GM12878 (cell line): ENCODE measurements around the gene PSMD1. TPM values are rescaled to one million over a fixed set of nuclear protein-coding genes. Genes with fewer than 3 reads are reported as not detected.

Source experiments
- ATAC-seq: fragments of 200-7000 bp; cut with Tn5 transposase; 3 replicates; pipeline ENCODE4 v1.9.1; 2020; ENCODE audit warnings: mild to moderate bottlenecking, moderate library complexity
- BruUV-seq: library from RNA; stranded (reverse); fragments of 400-500 nt; replicated peaks from 2 replicates; lab custom pipeline; 2021; lab: Mats Ljungman, UMichigan
- CTCF ChIA-PET: fragments of 300-600 bp; sonication (Branson Sonifier 250); formaldehyde crosslinking; extraction: SDS; loops from one replicate; lab custom pipeline; 2021; ENCODE audit warnings: inconsistent platforms; lab: Yijun Ruan, JAX
- POLR2A ChIA-PET: fragments of 350-600 bp; formaldehyde crosslinking; extraction: SDS; loops from one replicate; lab custom pipeline; 2021; ENCODE audit warnings: inconsistent platforms; lab: Charles Lee
- RAD21 ChIA-PET: fragments of 300-600 bp; sonication (Branson Sonifier 250); formaldehyde crosslinking; loops from one replicate; lab custom pipeline; 2023; ENCODE audit warnings: antibody characterized with exemption; ENCODE audit not compliant: unreplicated experiment; lab: Charles Lee
- SMC1A ChIA-PET: fragments of 300-600 bp; sonication (Branson Sonifier 250); formaldehyde crosslinking; loops from one replicate; lab custom pipeline; 2023; ENCODE audit not compliant: unreplicated experiment, uncharacterized antibody; lab: Charles Lee
- DNase-seq: peaks from one replicate; pipeline ENCODE4 v3.0.0-alpha.2; 2011; ENCODE audit warnings: low read depth, low spot score
- FAIRE-seq: peaks from 3 replicates; lab custom pipeline; 2011; peaks lifted over from hg19 to GRCh38; lab: Jason Lieb, UNC
- H2AFZ ChIP-seq: 2 replicates; pipeline ENCODE4 v1.6.0; 2011; ENCODE audit warnings: low read depth, low read length, control low read depth; ENCODE audit not compliant: control insufficient read depth
- H3K27ac ChIP-seq: 2 replicates; pipeline ENCODE4 v1.5.1; 2011; ENCODE audit warnings: control low read depth; ENCODE audit not compliant: control insufficient read depth, insufficient read depth
- H3K27me3 ChIP-seq, 2 experiments: replicated peaks in 1 of 2; 2 replicates each; pipeline versions ENCODE4 v1.6.0 to v1.6.1; 2011; ENCODE audit warnings: low read length in 1 of 2; ENCODE audit not compliant: control insufficient read depth in 2 of 2, insufficient read depth in 2 of 2
- H3K36me3 ChIP-seq, 2 experiments: 2 replicates each; pipeline ENCODE4 v1.5.1; 2011; ENCODE audit warnings: low read length in 1 of 2; ENCODE audit not compliant: control insufficient read depth in 2 of 2, insufficient read depth in 2 of 2
- H3K4me1 ChIP-seq: 2 replicates; pipeline ENCODE4 v1.6.1; 2011; ENCODE audit warnings: mild to moderate bottlenecking, low read length, moderate library complexity, mixed read lengths; ENCODE audit not compliant: control insufficient read depth, insufficient read depth
- H3K4me2 ChIP-seq: 2 replicates; pipeline ENCODE4 v1.6.0; 2011; ENCODE audit warnings: control low read depth; ENCODE audit not compliant: control insufficient read depth, insufficient read depth
- H3K4me3 ChIP-seq: fragments of 200-600 bp; sonication (generic); 2 replicates; pipeline ENCODE4 v1.5.1; 2016
- H3K79me2 ChIP-seq: 2 replicates; pipeline ENCODE4 v1.6.0; 2011; ENCODE audit warnings: low read length; ENCODE audit not compliant: control insufficient read depth, insufficient read depth
- H3K9ac ChIP-seq: 2 replicates; pipeline ENCODE4 v1.8.0; 2011; ENCODE audit warnings: low read length, control low read depth, mixed read lengths; ENCODE audit not compliant: control insufficient read depth, insufficient read depth
- H3K9me3 ChIP-seq: replicated peaks from 3 replicates; pipeline ENCODE4 v1.5.1; 2011; ENCODE audit warnings: mild to moderate bottlenecking, low read length; ENCODE audit not compliant: control insufficient read depth, insufficient read depth
- H4K20me1 ChIP-seq: 2 replicates; pipeline ENCODE4 v1.6.0; 2011; ENCODE audit not compliant: control insufficient read depth, insufficient read depth
- BACH1 ChIP-seq: fragments of 450-650 bp; IDR thresholded peaks from 2 replicates; pipeline ENCODE4 v1.6.1; 2017; ENCODE audit warnings: mild to moderate bottlenecking, borderline replicate concordance
- CREM ChIP-seq: IDR thresholded peaks from 2 replicates; pipeline ENCODE4 v1.6.1; 2014; ENCODE audit warnings: antibody characterized with exemption, low read depth
- IRF5 ChIP-seq: fragments of 450-650 bp; IDR thresholded peaks from 2 replicates; pipeline ENCODE4 v1.6.1; 2017; ENCODE audit warnings: borderline replicate concordance
- KLF5 ChIP-seq: fragments of 450-650 bp; IDR thresholded peaks from 2 replicates; pipeline ENCODE4 v1.6.1; 2014; ENCODE audit warnings: mild to moderate bottlenecking; ENCODE audit not compliant: partially characterized antibody
- MAX ChIP-seq: IDR thresholded peaks from 2 replicates; pipeline ENCODE4 v1.6.1; 2012; ENCODE audit warnings: low read depth, low read length, improper control_type of control experiment
- NBN ChIP-seq: fragments of 450-650 bp; IDR thresholded peaks from 2 replicates; pipeline ENCODE4 v1.6.1; 2016
- NFXL1 ChIP-seq: fragments of 450-650 bp; IDR thresholded peaks from 2 replicates; pipeline ENCODE4 v1.6.1; 2017; ENCODE audit warnings: antibody characterized with exemption, mild to moderate bottlenecking, borderline replicate concordance
- POU2F2 ChIP-seq: IDR thresholded peaks from 3 replicates; pipeline ENCODE4 v1.6.1; 2011; ENCODE audit warnings: low read depth, mild to moderate bottlenecking, low read length, borderline replicate concordance
- PRDM15 ChIP-seq: fragments of 450-650 bp; formaldehyde crosslinking; IDR thresholded peaks from 2 replicates; pipeline ENCODE4 v1.4.0; 2020; ENCODE audit warnings: mild to moderate bottlenecking, moderate library complexity
- SIX5 ChIP-seq: IDR thresholded peaks from 2 replicates; pipeline ENCODE4 v1.6.1; 2011; ENCODE audit warnings: mild to moderate bottlenecking, low read depth, low read length, moderate library complexity; ENCODE audit not compliant: severe bottlenecking
- TARDBP ChIP-seq: IDR thresholded peaks from 2 replicates; pipeline ENCODE4 v1.6.1; 2016; ENCODE audit warnings: borderline replicate concordance
- WRNIP1 ChIP-seq: IDR thresholded peaks from 2 replicates; pipeline ENCODE4 v1.6.1; 2011; ENCODE audit warnings: low read depth, low read length, improper control_type of control experiment, borderline replicate concordance
- YBX1 ChIP-seq: fragments of 450-650 bp; IDR thresholded peaks from 2 replicates; pipeline ENCODE4 v1.6.1; 2016; ENCODE audit warnings: antibody characterized with exemption
- ZNF384 ChIP-seq: IDR thresholded peaks from 2 replicates; pipeline ENCODE4 v1.6.1; 2012; ENCODE audit warnings: low read depth, mild to moderate bottlenecking, low read length, improper control_type of control experiment, borderline replicate concordance
- in situ Hi-C: fragments of 300-500 bp; cut with MboI; formaldehyde crosslinking; loops from 9 replicates; pipeline ENCODE4 v1.14.3; 2018; ENCODE audit warnings: mixed read lengths
- intact Hi-C: fragments of 100-400 bp; cut with micrococcal nuclease; formaldehyde crosslinking; loops from one replicate; pipeline ENCODE4 v1.14.2; 2022; ENCODE audit not compliant: unreplicated experiment
- polyA plus RNA-seq, 11 experiments: library from polyadenylated mRNA; depleted of rRNA in 4 of 11; unstranded in 6 of 11; stranded (reverse) in 5 of 11; fragments of >200 nt; fragmentation: Nextera tagmentation in 4 of 11; fragmentation: Illumina TruSeq in 1 of 11; extraction: Ambion mirVana in 4 of 11; extraction: Trizol in 1 of 11; gene quantifications; 1 replicate in 1 of 11; 2 replicates in 10 of 11; pipeline versions ENCODE4 v1.2.1 to v1.2.3, GENCODE V29; 2011 to 2016; ENCODE audit warnings: inconsistent platforms in 2 of 11, missing spikeins in 2 of 11, low read depth in 1 of 11
- total RNA-seq, 4 experiments: library from RNA; depleted of rRNA in 3 of 4; stranded (reverse); fragments of >200 nt in 3 of 4; fragmentation: Illumina TruSeq in 1 of 4; extraction: Trizol in 1 of 4; gene quantifications; 2 replicates each; pipeline versions ENCODE4 v1.2.1 to v1.2.3, GENCODE V29; 2013 to 2021

Gene PSMD1
- total and polyA plus RNA-seq, 10 of the 15 experiments (the other 5 are each of a cell fraction or from before 2014, with no cell fraction given), result 87.4 to 220 (median 139) TPM

GRCh38 chr2:231159306-231159705 is 102.6 kb downstream of the PSMD1 start:
- in situ Hi-C loops (no loop called here), intact Hi-C loops (no loop called here)
- POLR2A ChIA-PET, result interaction anchor here (0.5 kb wide), 1 partner anchor 178 kb away, joined by 3 read pairs; no protein-coding TSS in a partner anchor
- Histone ChIP-seq H3K4me3 (no peak overlapping the region), H3K27ac (no peak overlapping the region), H4K20me1 (no peaks in the 10 kb centered on the region), H3K4me2 (no peak overlapping the region), H3K79me2 (no peaks in the 10 kb centered on the region), H3K9ac (no peak overlapping the region), H3K9me3 (no peaks in the 10 kb centered on the region), H2AFZ (no peak overlapping the region), H3K36me3 (peaks cover 7 to 12% of the 10 kb centered on the region in 2 experiments), H3K27me3 (no peaks in the 10 kb centered on the region), H3K4me1 (peaks cover 8% of the 10 kb centered on the region; the same call in 1 of the 2 replicates)
- CTCF ChIA-PET, result interaction anchor here (1.2 kb wide), 1 partner anchor 20 kb away, joined by 3 read pairs; no protein-coding TSS in a partner anchor
- RAD21 ChIA-PET, result no interaction called here
- ATAC-seq (no peak), FAIRE-seq (no peak), DNase-seq (no peak)
- BruUV-seq, result no TSS peak
- no peak for TF ChIP-seq ZNF384
- no peak for TF ChIP-seq SIX5
- no peak for TF ChIP-seq MAX
- no peak for TF ChIP-seq PRDM15
- TF ChIP-seq CREM, result no peak
- no peak for TF ChIP-seq BACH1
- TF ChIP-seq KLF5, result no peak
- TF ChIP-seq TARDBP, result no peak
- TF ChIP-seq IRF5, result no peak
- no peak for TF ChIP-seq WRNIP1
- no peak for TF ChIP-seq NFXL1
- no peak for TF ChIP-seq YBX1
- no peak for TF ChIP-seq NBN
- TF ChIP-seq POU2F2, result no peak
- SMC1A ChIA-PET, result interaction anchor here (1.0 to 1.2 kb wide), 2 partner anchors 8 to 16 kb away, joined by 3 read pairs; no protein-coding TSS in a partner anchor
